Erythroblast (primary cell): ENCODE measurements around the gene PRRG1.

Source experiments
- GATA1 ChIP-seq: IDR thresholded peaks from 2 replicates; pipeline ENCODE4 v1.6.1; 2011; ENCODE audit warnings: low read depth, mild to moderate bottlenecking, control low read depth, low read length, moderate library complexity
- POLR2A ChIP-seq: IDR thresholded peaks from 2 replicates; pipeline ENCODE4 v1.6.1; 2011; ENCODE audit warnings: mild to moderate bottlenecking, low read length

- no peak for TF ChIP-seq POLR2A
- TF ChIP-seq GATA1: no peak
These were observed 836 bp downstream of the PRRG1 start for GRCh38 chrX:37350034-37350365.
